Hepatocyte (in vitro differentiated cells): ENCODE data around the gene GLUL.

Experiments
- CTCF ChIP-seq: fragments of 200-600 bp; sonication (generic); IDR thresholded peaks from 2 replicates; pipeline ENCODE4 v1.5.1; 2016; ENCODE audit warnings: antibody characterized with exemption, mild to moderate bottlenecking; ENCODE audit not compliant: poor library complexity
- EZH2 ChIP-seq: fragments of 200-600 bp; sonication (generic); IDR thresholded peaks from 2 replicates; pipeline ENCODE4 v1.6.1; 2016; ENCODE audit warnings: antibody characterized with exemption, mild to moderate bottlenecking, borderline replicate concordance
- EZH2phosphoT487 ChIP-seq: fragments of 200-600 bp; sonication (generic); IDR thresholded peaks from one replicate; pipeline ENCODE4 v1.6.1; 2018; ENCODE audit warnings: antibody characterized with exemption, mild to moderate bottlenecking, low read depth, moderate library complexity; ENCODE audit not compliant: unreplicated experiment, severe bottlenecking

GRCh38 chr1:182357913-182358312 lies 33.7 kb downstream of the GLUL start:
- no peak for TF ChIP-seq CTCF
- TF ChIP-seq EZH2 = no peak
- no peak for TF ChIP-seq EZH2phosphoT487
